ENCODE measurements around the gene ALPK1. TPM values are rescaled to one million over a fixed set of nuclear protein-coding genes. Genes with fewer than 3 reads are reported as not detected.

ALPK1 gene
- total and polyA plus RNA-seq, 2 of the 4 experiments (the other 2 are of a cell fraction): 3.3 to 7.9 TPM

GRCh38 chr4:112322866-112323265 is 25.7 kb downstream of the ALPK1 start (continued):
- TF ChIP-seq USF2 (IDR thresholded peaks at IDR 0.05; ENCODE audit: low read depth, low read length) (no peak), FOS (IDR thresholded peaks at IDR 0.05; ENCODE audit: low read depth, low read length) (no peak), MAFK (IDR thresholded peaks at IDR 0.05; ENCODE audit: low read depth, low read length) (no peak), SMC3 (IDR thresholded peaks at IDR 0.05; ENCODE audit: low read depth, low read length) (no peak), RFX5 (IDR thresholded peaks at IDR 0.05; ENCODE audit: low read depth, low read length) (no peak), RCOR1 (IDR thresholded peaks at IDR 0.05; ENCODE audit: insufficient replicate concordance, low read length) (no peak), MXI1 (IDR thresholded peaks at IDR 0.05; ENCODE audit: borderline replicate concordance, low read depth, low read length) (no peak), RAD21 (IDR thresholded peaks at IDR 0.05; ENCODE audit: low read length) (no peak)
